Left ventricle myocardium inferior (tissue), 1 donor: Measurements from ENCODE around the gene LIN7B. TPM values are rescaled to one million over a fixed set of nuclear protein-coding genes. Genes with fewer than 3 reads are reported as not detected.

Experiments
- DNase-seq: peaks from one replicate; pipeline ENCODE4 v3.0.0-alpha.2; 2020
- H3K27ac ChIP-seq: fragments of 200-600 bp; replicated peaks from 2 replicates; pipeline ENCODE4 v1.8.0; 2021
- H3K27me3 ChIP-seq: fragments of 200-600 bp; 2 replicates; pipeline ENCODE4 v1.8.0; 2021; ENCODE audit warnings: low read depth
- H3K36me3 ChIP-seq: fragments of 200-600 bp; 2 replicates; pipeline ENCODE4 v1.8.0; 2021
- H3K4me1 ChIP-seq: fragments of 200-600 bp; 2 replicates; pipeline ENCODE4 v1.8.0; 2021
- H3K4me3 ChIP-seq: fragments of 200-600 bp; 2 replicates; pipeline ENCODE4 v1.8.0; 2021; ENCODE audit warnings: mild to moderate bottlenecking, moderate library complexity
- H3K9me3 ChIP-seq: fragments of 200-600 bp; replicated peaks from 2 replicates; pipeline ENCODE4 v1.8.0; 2021
- CTCF ChIP-seq: fragments of 200-600 bp; IDR thresholded peaks from 2 replicates; pipeline ENCODE4 v1.8.0; 2021; ENCODE audit warnings: antibody characterized with exemption, mild to moderate bottlenecking, borderline replicate concordance
- intact Hi-C: fragments of 100-400 bp; cut with micrococcal nuclease; formaldehyde crosslinking; loops from one replicate; pipeline ENCODE4 v1.11.0; 2022
- total RNA-seq: library from RNA; stranded (reverse); fragmentation: NEBNext Ultra II Directional; extraction: Animal tissue kit (Norgen Biotek cat#: 25700); gene quantifications from one replicate; pipeline ENCODE4 v1.2.1, GENCODE V29; 2021
- donor health status: DM: no; HTN: yes; CAD: no; lungs with severe emphysema.

Gene LIN7B
- total RNA-seq, 1 donor from 2014 or later, result 23.4 TPM

- no peaks in the 10 kb centered on the region for H3K9me3 ChIP-seq
- DNase-seq, result no peak
- TF ChIP-seq CTCF, result no peak
- H3K4me1 ChIP-seq, result peaks cover 8% of the 10 kb centered on the region
- H3K36me3 ChIP-seq, result no peaks in the 10 kb centered on the region
- no peak overlapping the region for H3K4me3 ChIP-seq
- H3K27me3 ChIP-seq, result no peaks in the 10 kb centered on the region
- H3K27ac ChIP-seq, result no peak overlapping the region
- intact Hi-C loops, result no loop called here
Measured at GRCh38 chr19:49080392-49080791, 33.8 kb upstream of the LIN7B start.

GRCh38 chr19:49081273-49081672, 32.9 kb upstream of the LIN7B start:
- TF ChIP-seq CTCF, result no peak
- no peak overlapping the region for H3K27ac ChIP-seq
- no peak for DNase-seq
- no peaks in the 10 kb centered on the region for H3K9me3 ChIP-seq
- no peaks in the 10 kb centered on the region for H3K27me3 ChIP-seq
- peaks cover 16% of the 10 kb centered on the region for H3K4me1 ChIP-seq
- no peak overlapping the region for H3K4me3 ChIP-seq
- intact Hi-C loops, result no loop called here
- H3K36me3 ChIP-seq, result no peaks in the 10 kb centered on the region

- Histone ChIP-seq H3K4me3 (peak overlapping the region; percentile 89), H3K27ac (peak overlapping the region; percentile 86), H3K4me1 (peaks cover 45% of the 10 kb centered on the region), H3K36me3 (peaks cover 16% of the 10 kb centered on the region), H3K9me3 (no peaks in the 10 kb centered on the region), H3K27me3 (no peaks in the 10 kb centered on the region)
- TF ChIP-seq CTCF, result no peak
- no peak for DNase-seq
- intact Hi-C loops, result no loop called here
Measured at GRCh38 chr19:49084206-49085019, 29.8 kb upstream of the LIN7B start.

GRCh38 chr19:49085020-49085867, 28.9 kb upstream of the LIN7B start, which contains the start of gene SNRNP70:
TSS of gene SNRNP70 (plus strand) at chr19:49085451. CDS start at chr19:49086415, 964 bp downstream.
- no peak for TF ChIP-seq CTCF
- Histone ChIP-seq H3K36me3 (peaks cover 23% of the 10 kb centered on the region), H3K4me3 (peak within 1 kb of the TSS; percentile 89), H3K27me3 (no peaks in the 10 kb centered on the region), H3K4me1 (peaks cover 45% of the 10 kb centered on the region), H3K9me3 (no peaks in the 10 kb centered on the region), H3K27ac (peak within 1 kb of the TSS; percentile 86)
- intact Hi-C loops, result no loop called here
- DNase-seq, result peak; percentile 99

GRCh38 chr19:49085868-49086232, 28.3 kb upstream of the LIN7B start:
- TF ChIP-seq CTCF, result no peak
- intact Hi-C loops, result no loop called here

More at GRCh38 chr19:49085868-49086232, 28.3 kb upstream of the LIN7B start:
- Histone ChIP-seq H3K9me3 (no peaks in the 10 kb centered on the region), H3K36me3 (peaks cover 29% of the 10 kb centered on the region), H3K27ac (peak overlapping the region; percentile 86), H3K4me1 (peaks cover 45% of the 10 kb centered on the region), H3K27me3 (no peaks in the 10 kb centered on the region), H3K4me3 (peak overlapping the region; percentile 89)
- no peak for DNase-seq
